OCI-LY7 (cell line): ENCODE measurements around the gene DIPK1B. TPM values are rescaled to one million over a fixed set of nuclear protein-coding genes. Genes with fewer than 3 reads are reported as not detected.

ENCODE experiments used
- BruUV-seq: library from RNA; stranded (reverse); fragments of 400-500 nt; replicated peaks from 2 replicates; lab custom pipeline; 2021; lab: Mats Ljungman, UMichigan
- CTCF ChIA-PET: fragments of 300-600 bp; sonication (Branson Sonifier 250); formaldehyde crosslinking; loops from one replicate; lab custom pipeline; 2022; ENCODE audit warnings: antibody characterized with exemption; ENCODE audit not compliant: unreplicated experiment; lab: Charles Lee
- POLR2A ChIA-PET: fragments of 300-600 bp; sonication (Branson Sonifier 250); formaldehyde crosslinking; loops from one replicate; lab custom pipeline; 2022; ENCODE audit warnings: antibody characterized with exemption; lab: Charles Lee
- DNase-seq: peaks from one replicate; pipeline ENCODE4 v3.0.0-alpha.2; 2015; ENCODE audit warnings: low spot score
- H2AFZ ChIP-seq: fragments of 200-600 bp; sonication (generic), shearing (Covaris generic); 2 replicates; pipeline ENCODE4 v1.6.1; 2014; ENCODE audit warnings: mild to moderate bottlenecking, antibody characterized with exemption, low read length, moderate library complexity
- H3K27ac ChIP-seq: fragments of 200-600 bp; sonication (generic); 2 replicates; pipeline ENCODE4 v1.5.1; 2014; ENCODE audit warnings: mixed run types, low read depth, mild to moderate bottlenecking, moderate library complexity, low read length, inconsistent platforms; ENCODE audit not compliant: poor library complexity, severe bottlenecking
- H3K36me3 ChIP-seq: fragments of 200-600 bp; sonication (generic); 2 replicates; pipeline ENCODE4 v1.6.1; 2014; ENCODE audit warnings: mild to moderate bottlenecking, antibody characterized with exemption, low read length, moderate library complexity, mixed read lengths; ENCODE audit not compliant: insufficient read depth
- H3K4me1 ChIP-seq: fragments of 200-600 bp; sonication (generic); 2 replicates; pipeline ENCODE4 v1.5.1; 2014; ENCODE audit warnings: mild to moderate bottlenecking, low read length; ENCODE audit not compliant: insufficient read depth, poor library complexity, severe bottlenecking
- H3K4me2 ChIP-seq: fragments of 200-600 bp; sonication (generic); 2 replicates; pipeline ENCODE4 v1.6.1; 2014; ENCODE audit warnings: mild to moderate bottlenecking, low read length
- H3K4me3 ChIP-seq: fragments of 200-600 bp; sonication (generic); 2 replicates; pipeline ENCODE4 v1.5.1; 2014; ENCODE audit warnings: mild to moderate bottlenecking, low read depth, low read length; ENCODE audit not compliant: poor library complexity, severe bottlenecking
- H3K79me2 ChIP-seq: fragments of 200-600 bp; sonication (generic); 2 replicates; pipeline ENCODE4 v1.6.1; 2016; ENCODE audit warnings: low read depth, mild to moderate bottlenecking, low read length, moderate library complexity, mixed read lengths; ENCODE audit not compliant: insufficient read depth
- H3K9me2 ChIP-seq: fragments of 200-600 bp; sonication (generic); 2 replicates; pipeline ENCODE4 v1.6.1; 2016; ENCODE audit warnings: mild to moderate bottlenecking, low read length, mixed read lengths; ENCODE audit not compliant: insufficient read depth
- H3K9me3 ChIP-seq: fragments of 200-600 bp; sonication (generic); 2 replicates; pipeline ENCODE4 v1.6.1; 2014; ENCODE audit warnings: mild to moderate bottlenecking, mixed run types, low read length, mixed read lengths
- H4K20me1 ChIP-seq: fragments of 200-600 bp; sonication (generic); 2 replicates; pipeline ENCODE4 v1.6.1; 2014; ENCODE audit warnings: mild to moderate bottlenecking, antibody characterized with exemption, low read length, moderate library complexity, mixed read lengths; ENCODE audit not compliant: insufficient read depth
- CTCF ChIP-seq: fragments of 200-600 bp; sonication (generic); conservative IDR thresholded peaks from 2 replicates; pipeline ENCODE4 v1.5.1; 2014; ENCODE audit warnings: mild to moderate bottlenecking, antibody characterized with exemption, low read length, moderate library complexity, mixed read lengths
- EZH2phosphoT487 ChIP-seq: fragments of 200-600 bp; sonication (generic); IDR thresholded peaks from 2 replicates; pipeline ENCODE4 v1.6.1; 2018; ENCODE audit warnings: low read depth, borderline replicate concordance, mild to moderate bottlenecking, mixed run types, antibody characterized with exemption, low read length, moderate library complexity, mixed read lengths
- intact Hi-C: fragments of 100-400 bp; cut with micrococcal nuclease; formaldehyde crosslinking; loops from one replicate; pipeline ENCODE4 v1.10.0; 2022; ENCODE audit not compliant: unreplicated experiment
- total RNA-seq, 2 experiments: library from RNA; depleted of rRNA in 1 of 2; stranded (reverse); fragments of >200 nt in 1 of 2; shearing (Covaris generic) in 1 of 2; gene quantifications; 2 replicates each; pipeline ENCODE4 v1.2.3, GENCODE V29; 2014 to 2022

The DIPK1B gene
- total RNA-seq, 2 experiments from 2014 or later: 0.30 to 13.3 TPM

GRCh38 chr9:136726631-136727191, 14.3 kb downstream of the DIPK1B start:
- DNase-seq: peak; percentile 87
- Histone ChIP-seq H3K36me3 (peaks cover 60% of the 10 kb centered on the region), H3K9me2 (no peaks in the 10 kb centered on the region), H3K27ac (peak overlapping the region; percentile 78), H3K9me3 (no peaks in the 10 kb centered on the region), H3K4me3 (peak overlapping the region; percentile 100), H4K20me1 (peaks cover 27% of the 10 kb centered on the region), H3K4me1 (peaks cover 32% of the 10 kb centered on the region), H2AFZ (no peak overlapping the region), H3K79me2 (peaks cover 41% of the 10 kb centered on the region), H3K4me2 (peak overlapping the region; percentile 93)
- TF ChIP-seq EZH2phosphoT487 (no peak), CTCF (peak; percentile 85)
- intact Hi-C loops: no loop called here
- ChIA-PET CTCF (interaction anchor here (0.5 kb wide), 1 partner anchor 307 kb away, joined by 6 read pairs; no protein-coding TSS in a partner anchor), POLR2A (interaction anchor here (0.7 to 1.0 kb wide), 3 partner anchors 11 to 159 kb away, joined by 3 to 4 read pairs (median 3); partner anchors contain the start of gene TRAF2)
- no TSS peak for BruUV-seq

- POLR2A ChIA-PET: no interaction called here
- Histone ChIP-seq H2AFZ (peak overlapping the region; percentile 60), H3K4me3 (peak overlapping the region; percentile 100), H3K9me3 (no peaks in the 10 kb centered on the region), H3K4me2 (peak overlapping the region; percentile 93), H4K20me1 (peaks cover 27% of the 10 kb centered on the region), H3K4me1 (peaks cover 32% of the 10 kb centered on the region), H3K27ac (peak overlapping the region; percentile 78), H3K79me2 (peaks cover 41% of the 10 kb centered on the region), H3K9me2 (no peaks in the 10 kb centered on the region), H3K36me3 (peaks cover 48% of the 10 kb centered on the region)
- CTCF ChIA-PET: no interaction called here
- intact Hi-C loops: no loop called here
- DNase-seq: peak; percentile 91
- no TSS peak for BruUV-seq
- TF ChIP-seq EZH2phosphoT487 (no peak), CTCF (peak; percentile 79)
Observed at GRCh38 chr9:136728080-136728547, 15.7 kb downstream of the DIPK1B start.

- peak overlapping the region; percentile 60 for H2AFZ ChIP-seq
Observed at GRCh38 chr9:136728548-136729123, 16.3 kb downstream of the DIPK1B start.

More at GRCh38 chr9:136728548-136729123, 16.3 kb downstream of the DIPK1B start:
- no TSS peak for BruUV-seq
- intact Hi-C loops: no loop called here
- ChIA-PET POLR2A (interaction anchor here (0.6 to 0.7 kb wide), 2 partner anchors 10 to 824 kb away, joined by 3 to 4 read pairs; no protein-coding TSS in a partner anchor), CTCF (interaction anchor here (0.6 kb wide), 1 partner anchor 303 kb away, joined by 5 read pairs; no protein-coding TSS in a partner anchor)
- DNase-seq: peak; percentile 32
- Histone ChIP-seq H3K9me3 (no peaks in the 10 kb centered on the region), H3K4me3 (peak overlapping the region; percentile 100), H3K4me1 (peaks cover 32% of the 10 kb centered on the region), H3K27ac (peak overlapping the region; percentile 6), H4K20me1 (peaks cover 26% of the 10 kb centered on the region), H3K79me2 (peaks cover 41% of the 10 kb centered on the region), H3K4me2 (peak overlapping the region; percentile 76), H3K36me3 (peaks cover 42% of the 10 kb centered on the region), H3K9me2 (no peaks in the 10 kb centered on the region)
- no peak for TF ChIP-seq EZH2phosphoT487
